AG08395 (cell line): ENCODE measurements around the gene EFCAB3.
"Not testable (repeated sequence)": the region's sequence is repeated elsewhere in the genome, so short reads cannot be mapped to it uniquely, and the experiment has no call there.

Experiments
- DNase-seq: peaks from one replicate; pipeline ENCODE4 v3.0.0; 2012; ENCODE audit warnings: mixed read lengths, low spot score

EFCAB3 gene

GRCh38 chr17:62464422-62464821 is 84.1 kb downstream of the EFCAB3 start:
- not testable (repeated sequence) for DNase-seq

- not testable (repeated sequence) for DNase-seq
Observed at GRCh38 chr17:62465271-62465670, 84.9 kb downstream of the EFCAB3 start.
